Vagina (tissue), 2 donors: ENCODE results near the gene PTPA. TPM values are rescaled to one million over a fixed set of nuclear protein-coding genes. Genes with fewer than 3 reads are reported as not detected.

ENCODE experiments used
- DNase-seq, 2 donors: peaks; one replicate each; pipeline ENCODE4 v3.0.0-alpha.2; 2017; ENCODE audit errors: extremely low spot score in 2 of 2
- H3K27ac ChIP-seq: fragments of 200-600 bp; sonication (generic); one replicate; pipeline ENCODE4 v1.5.1; 2019
- H3K27me3 ChIP-seq: fragments of 200-600 bp; sonication (generic); one replicate; pipeline ENCODE4 v1.5.1; 2019
- H3K36me3 ChIP-seq, 2 donors: fragments of 200-600 bp; sonication (generic); one replicate each; pipeline ENCODE4 v1.5.1; 2017 to 2019
- H3K4me1 ChIP-seq: fragments of 200-600 bp; sonication (generic); one replicate; pipeline ENCODE4 v1.5.1; 2019
- H3K4me3 ChIP-seq, 2 donors: fragments of 200-600 bp; sonication (generic); 1 replicate in 1 of 2; 2 replicates in 1 of 2; pipeline ENCODE4 v1.5.1; 2016 to 2019
- H3K9me3 ChIP-seq: fragments of 200-600 bp; sonication (generic); one replicate; pipeline ENCODE4 v1.5.1; 2019
- CTCF ChIP-seq, 3 experiments: fragments of 450-650 bp in 2 of 3; fragments of 200-600 bp in 1 of 3; sonication (generic) in 1 of 3; IDR thresholded peaks; one replicate each; pipeline ENCODE4 v1.5.1; 2017 to 2019; ENCODE audit warnings: antibody characterized with exemption in 3 of 3, mild to moderate bottlenecking in 2 of 3, moderate library complexity in 2 of 3
- POLR2A ChIP-seq, 2 donors: fragments of 450-650 bp; IDR thresholded peaks; one replicate each; pipeline ENCODE4 v1.6.1; 2017; ENCODE audit warnings: antibody characterized with exemption in 2 of 2, mild to moderate bottlenecking in 2 of 2, moderate library complexity in 2 of 2
- POLR2AphosphoS5 ChIP-seq, 2 donors: sonication (generic); formaldehyde crosslinking; IDR thresholded peaks; one replicate each; pipeline ENCODE4 v1.9.0; 2017; ENCODE audit warnings: antibody characterized with exemption in 2 of 2, mild to moderate bottlenecking in 2 of 2, low read depth in 1 of 2; ENCODE audit not compliant: insufficient read depth in 1 of 2
- intact Hi-C: fragments of 100-400 bp; cut with DNase I; formaldehyde crosslinking; loops from one replicate; pipeline ENCODE4 v1.15.1; 2023
- total RNA-seq: library from RNA; depleted of rRNA; stranded (reverse); fragments of >200 nt; gene quantifications from one replicate; pipeline ENCODE4 v1.2.3, GENCODE V29; 2016

Gene PTPA
- total RNA-seq, 1 donor from 2014 or later, result 46.2 TPM

- H3K4me1 ChIP-seq, result no peaks in the 10 kb centered on the region
- H3K4me3 ChIP-seq, result no peak overlapping the region
- H3K9me3 ChIP-seq, result no peaks in the 10 kb centered on the region
- DNase-seq, result no peak
- peaks cover 0 to 22% of the 10 kb centered on the region in 2 donors for H3K36me3 ChIP-seq
- TF ChIP-seq POLR2A (IDR thresholded peaks at IDR 0.05), result no peak
- no peak for TF ChIP-seq POLR2AphosphoS5 (IDR thresholded peaks at IDR 0.05; ENCODE audit: insufficient read depth in 1 of 2, low read depth in 1 of 2)
- no peak for TF ChIP-seq CTCF (IDR thresholded peaks at IDR 0.05)
- intact Hi-C loops, result no loop called here
- no peak overlapping the region for H3K27ac ChIP-seq
- no peaks in the 10 kb centered on the region for H3K27me3 ChIP-seq
These were observed 19.6 kb downstream of the PTPA start for GRCh38 chr9:129130791-129131190.

- Histone ChIP-seq H3K4me3 (no peak overlapping the region), H3K27me3 (no peaks in the 10 kb centered on the region), H3K27ac (no peak overlapping the region), H3K4me1 (no peaks in the 10 kb centered on the region), H3K36me3 (peaks cover 0 to 30% of the 10 kb centered on the region in 2 donors), H3K9me3 (no peaks in the 10 kb centered on the region)
- no peak for TF ChIP-seq POLR2A (IDR thresholded peaks at IDR 0.05)
- peak; percentile 97 to 99 (median 97) for TF ChIP-seq CTCF (IDR thresholded peaks at IDR 0.05)
- TF ChIP-seq POLR2AphosphoS5 (IDR thresholded peaks at IDR 0.05; ENCODE audit: insufficient read depth in 1 of 2, low read depth in 1 of 2), result peak; percentile 41 to 63
- intact Hi-C loops, result no loop called here
- no peak for DNase-seq
These were observed 20.3 kb downstream of the PTPA start for GRCh38 chr9:129131300-129132145.

GRCh38 chr9:129133082-129133481 is 21.9 kb downstream of the PTPA start:
- H3K27ac ChIP-seq, result no peak overlapping the region
- no peaks in the 10 kb centered on the region for H3K27me3 ChIP-seq
- no peak overlapping the region for H3K4me3 ChIP-seq
- intact Hi-C loops, result no loop called here
- no peak for DNase-seq
- no peaks in the 10 kb centered on the region for H3K9me3 ChIP-seq
- TF ChIP-seq POLR2AphosphoS5 (IDR thresholded peaks at IDR 0.05; ENCODE audit: insufficient read depth in 1 of 2, low read depth in 1 of 2), result no peak
- no peak for TF ChIP-seq CTCF (IDR thresholded peaks at IDR 0.05)
- TF ChIP-seq POLR2A (IDR thresholded peaks at IDR 0.05), result no peak
- H3K36me3 ChIP-seq, result peaks cover 0 to 40% of the 10 kb centered on the region in 2 donors
- H3K4me1 ChIP-seq, result peaks cover 12% of the 10 kb centered on the region

- Histone ChIP-seq H3K27me3 (no peaks in the 10 kb centered on the region), H3K4me1 (peaks cover 33% of the 10 kb centered on the region), H3K27ac (no peak overlapping the region), H3K4me3 (no peak overlapping the region), H3K36me3 (peaks cover 0 to 40% of the 10 kb centered on the region in 2 donors), H3K9me3 (no peaks in the 10 kb centered on the region)
- intact Hi-C loops, result loop anchor here (5.0 kb wide), 1 partner anchor 197 kb away; no protein-coding TSS in a partner anchor
- DNase-seq, result no peak
- no peak for TF ChIP-seq POLR2AphosphoS5 (IDR thresholded peaks at IDR 0.05; ENCODE audit: insufficient read depth in 1 of 2, low read depth in 1 of 2)
- TF ChIP-seq CTCF (IDR thresholded peaks at IDR 0.05), result no peak
- TF ChIP-seq POLR2A (IDR thresholded peaks at IDR 0.05), result no peak
These were observed 24.3 kb downstream of the PTPA start for GRCh38 chr9:129135476-129135875.
